ENCODE results near the gene TMEM164. TPM values are rescaled to one million over a fixed set of nuclear protein-coding genes. Genes with fewer than 3 reads are reported as not detected.

Gene TMEM164
- total and polyA plus RNA-seq, 10 of the 15 experiments (the other 5 are each of a cell fraction or from before 2014, with no cell fraction given), result 0.61 to 18.3 (median 7.0) TPM

DNA sequence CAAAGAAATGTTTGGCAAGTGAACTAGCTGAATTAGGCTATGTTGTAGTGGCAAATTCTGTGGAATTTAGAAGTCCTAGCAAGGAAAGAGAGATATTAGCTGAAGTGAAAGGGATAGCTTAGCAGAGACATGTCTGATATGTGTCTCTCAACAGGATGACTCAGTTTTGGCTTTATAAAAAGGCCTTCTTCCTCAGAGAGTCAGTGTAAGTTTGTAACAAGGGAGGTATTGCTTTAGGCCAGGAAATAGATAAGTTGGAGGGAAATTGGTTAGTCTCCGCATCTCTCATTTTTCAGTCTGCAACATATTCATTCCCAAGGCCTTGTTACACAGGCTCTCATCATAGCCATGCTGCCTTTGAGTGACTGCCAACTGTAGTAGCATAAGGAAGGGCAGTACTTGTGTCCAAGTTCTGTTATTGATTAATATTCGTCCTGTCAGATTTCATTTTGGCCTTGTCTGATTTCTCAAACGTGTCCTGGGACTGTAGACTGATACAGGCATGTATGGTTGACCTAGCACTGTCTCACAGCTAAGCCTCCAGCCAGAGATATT, 4.0 kb downstream of the TMEM164 start:
- intact Hi-C loops (cut with micrococcal nuclease; ENCODE audit: unreplicated experiment), result loop anchor here (10.0 kb wide), 2 partner anchors 138 to 472 kb away; partner anchors contain the start of gene NXT2
- no peak overlapping the region for H3K9ac ChIP-seq (ENCODE audit: control insufficient read depth, insufficient read depth, low read length)
- RAD21 ChIA-PET (ENCODE audit: unreplicated experiment), result interaction anchor here (0.7 to 1.4 kb wide), 4 partner anchors 15 to 37 kb away, joined by 3 read pairs; no protein-coding TSS in a partner anchor
- peak overlapping the region; percentile 73; the same call in 1 of the 2 replicates for H3K27ac ChIP-seq (ENCODE audit: control insufficient read depth, insufficient read depth)
- CTCF ChIA-PET, result interaction anchor here (0.9 to 4.8 kb wide), 4 partner anchors 37 to 522 kb away, joined by 3 to 20 read pairs (median 4); no protein-coding TSS in a partner anchor
- H3K4me1 ChIP-seq (ENCODE audit: control insufficient read depth, insufficient read depth, low read length), result peaks cover 6% of the 10 kb centered on the region
- H3K4me3 ChIP-seq, result no peak overlapping the region; the same call in 1 of the 2 replicates
- no peaks in the 10 kb centered on the region; the same call in 2 of the 3 replicates for H3K9me3 ChIP-seq (replicated peaks; ENCODE audit: control insufficient read depth, insufficient read depth, low read length)
- WGBS (ENCODE audit: insufficient coverage, insufficient replicate concordance, low lambda C conversion rate, missing lambda C conversion rate), result 13% methylated on average over 3 of the region's 3 CpGs
- H3K79me2 ChIP-seq (ENCODE audit: control insufficient read depth, insufficient read depth, low read length), result no peaks in the 10 kb centered on the region; the same call in none of the 2 replicates
- ATAC-seq (no peak), FAIRE-seq (no peak), DNase-seq (ENCODE audit: low read depth, low spot score) (no peak)
- TF ChIP-seq REST (IDR thresholded peaks at IDR 0.05; ENCODE audit: low read depth, low read length) (no peak), CHD2 (IDR thresholded peaks at IDR 0.05; ENCODE audit: borderline replicate concordance, low read depth, low read length) (no peak), ZSCAN29 (IDR thresholded peaks at IDR 0.05) (no peak), NBN (IDR thresholded peaks at IDR 0.05) (no peak), HDGF (IDR thresholded peaks at IDR 0.05) (no peak), FOS (IDR thresholded peaks at IDR 0.05; ENCODE audit: borderline replicate concordance, extremely low read depth, insufficient read length) (no peak), RUNX3 (IDR thresholded peaks at IDR 0.05; ENCODE audit: low read length) (no peak), TCF12 (IDR thresholded peaks at IDR 0.05; ENCODE audit: low read depth, low read length) (no peak), HDAC2 (IDR thresholded peaks at IDR 0.05) (no peak), CBFB (IDR thresholded peaks at IDR 0.05; ENCODE audit: low read depth) (no peak)
- TF ChIP-seq, protein P1, sequence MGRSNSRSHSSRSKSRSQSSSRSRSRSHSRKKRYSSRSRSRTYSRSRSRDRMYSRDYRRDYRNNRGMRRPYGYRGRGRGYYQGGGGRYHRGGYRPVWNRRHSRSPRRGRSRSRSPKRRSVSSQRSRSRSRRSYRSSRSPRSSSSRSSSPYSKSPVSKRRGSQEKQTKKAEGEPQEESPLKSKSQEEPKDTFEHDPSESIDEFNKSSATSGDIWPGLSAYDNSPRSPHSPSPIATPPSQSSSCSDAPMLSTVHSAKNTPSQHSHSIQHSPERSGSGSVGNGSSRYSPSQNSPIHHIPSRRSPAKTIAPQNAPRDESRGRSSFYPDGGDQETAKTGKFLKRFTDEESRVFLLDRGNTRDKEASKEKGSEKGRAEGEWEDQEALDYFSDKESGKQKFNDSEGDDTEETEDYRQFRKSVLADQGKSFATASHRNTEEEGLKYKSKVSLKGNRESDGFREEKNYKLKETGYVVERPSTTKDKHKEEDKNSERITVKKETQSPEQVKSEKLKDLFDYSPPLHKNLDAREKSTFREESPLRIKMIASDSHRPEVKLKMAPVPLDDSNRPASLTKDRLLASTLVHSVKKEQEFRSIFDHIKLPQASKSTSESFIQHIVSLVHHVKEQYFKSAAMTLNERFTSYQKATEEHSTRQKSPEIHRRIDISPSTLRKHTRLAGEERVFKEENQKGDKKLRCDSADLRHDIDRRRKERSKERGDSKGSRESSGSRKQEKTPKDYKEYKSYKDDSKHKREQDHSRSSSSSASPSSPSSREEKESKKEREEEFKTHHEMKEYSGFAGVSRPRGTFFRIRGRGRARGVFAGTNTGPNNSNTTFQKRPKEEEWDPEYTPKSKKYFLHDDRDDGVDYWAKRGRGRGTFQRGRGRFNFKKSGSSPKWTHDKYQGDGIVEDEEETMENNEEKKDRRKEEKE (IDR thresholded peaks at IDR 0.05), result no peak
- TF ChIP-seq, protein P2, sequence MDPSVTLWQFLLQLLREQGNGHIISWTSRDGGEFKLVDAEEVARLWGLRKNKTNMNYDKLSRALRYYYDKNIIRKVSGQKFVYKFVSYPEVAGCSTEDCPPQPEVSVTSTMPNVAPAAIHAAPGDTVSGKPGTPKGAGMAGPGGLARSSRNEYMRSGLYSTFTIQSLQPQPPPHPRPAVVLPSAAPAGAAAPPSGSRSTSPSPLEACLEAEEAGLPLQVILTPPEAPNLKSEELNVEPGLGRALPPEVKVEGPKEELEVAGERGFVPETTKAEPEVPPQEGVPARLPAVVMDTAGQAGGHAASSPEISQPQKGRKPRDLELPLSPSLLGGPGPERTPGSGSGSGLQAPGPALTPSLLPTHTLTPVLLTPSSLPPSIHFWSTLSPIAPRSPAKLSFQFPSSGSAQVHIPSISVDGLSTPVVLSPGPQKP (IDR thresholded peaks at IDR 0.05; ENCODE audit: low read depth, low read length), result no peak
- POLR2A ChIA-PET, result interaction anchor here (1.0 to 1.1 kb wide), 2 partner anchors 38 to 39 kb away, joined by 3 read pairs; no protein-coding TSS in a partner anchor
- BruUV-seq (replicated peaks), result no TSS peak
- no peaks in the 10 kb centered on the region for H4K20me1 ChIP-seq (ENCODE audit: control insufficient read depth, insufficient read depth)
- no peaks in the 10 kb centered on the region for H3K36me3 ChIP-seq (ENCODE audit: control insufficient read depth in 2 of 2, insufficient read depth in 2 of 2, low read length in 1 of 2)
- no peaks in the 10 kb centered on the region for H3K27me3 ChIP-seq (replicated peaks in 1 of 2; ENCODE audit: control insufficient read depth in 2 of 2, insufficient read depth in 2 of 2, low read length in 1 of 2)
- SMC1A ChIA-PET (ENCODE audit: uncharacterized antibody, unreplicated experiment), result interaction anchor here (1.1 to 2.0 kb wide), 7 partner anchors 9 to 118 kb away, joined by 3 to 8 read pairs (median 4); no protein-coding TSS in a partner anchor
- in situ Hi-C loops (cut with MboI), result no loop called here
- no peak overlapping the region for H3K4me2 ChIP-seq (ENCODE audit: control insufficient read depth, insufficient read depth)
- no peak overlapping the region for H2AFZ ChIP-seq (ENCODE audit: control insufficient read depth, low read depth, low read length)

Measured in GM12878 (cell line).